ENCODE data around the gene SMARCA1. TPM values are rescaled to one million over a fixed set of nuclear protein-coding genes. Genes with fewer than 3 reads are reported as not detected.
A peak's percentile ranks its signal among the peaks of the same experiment; 100 is the strongest.
"Not testable (repeated sequence)": the region's sequence is repeated elsewhere in the genome, so short reads cannot be mapped to it uniquely, and the experiment has no call there.

Gene SMARCA1
- total and polyA plus RNA-seq, 2 donors (not counting 1 experiment from before 2014, with no cell fraction given) = 53.3 to 74.5 TPM

- no peaks in the 10 kb centered on the region for H3K36me3 ChIP-seq (ENCODE audit: control insufficient read depth, insufficient read depth, low read length)
- H2AFZ ChIP-seq (ENCODE audit: low read length) = no peak overlapping the region
- no peak overlapping the region for H3K4me3 ChIP-seq (replicated peaks in 1 of 4; ENCODE audit: control extremely low read depth in 1 of 4, insufficient read depth in 1 of 4, low read depth in 3 of 4, low read length in 4 of 4)
- H3K27me3 ChIP-seq (ENCODE audit: control insufficient read depth, insufficient read depth, low read length) = no peaks in the 10 kb centered on the region
- no peak overlapping the region for H3K9ac ChIP-seq (ENCODE audit: insufficient read depth, low read length)
- H3K9me3 ChIP-seq (ENCODE audit: control insufficient read depth, insufficient read depth, low read depth, low read length) = no peaks in the 10 kb centered on the region
- DNase-seq (ENCODE audit: low read depth in 2 of 2) = peak; percentile 12 to 77
- H3K79me2 ChIP-seq (ENCODE audit: control insufficient read depth, insufficient read depth, low read length) = no peaks in the 10 kb centered on the region
- no peaks in the 10 kb centered on the region for H3K4me1 ChIP-seq (ENCODE audit: control insufficient read depth, extremely low read depth, insufficient read depth, low read length)
- H3K27ac ChIP-seq (ENCODE audit: insufficient read depth, low read length) = no peak overlapping the region
- TF ChIP-seq EZH2 (IDR thresholded peaks at IDR 0.05; ENCODE audit: low read length, missing control alignments) (no peak), CTCF (conservative IDR thresholded peaks at IDR 0.05 in 1 of 2, IDR thresholded peaks at IDR 0.05 in 1 of 2; ENCODE audit: low read depth in 1 of 2, low read length in 2 of 2) (no peak)
- H4K20me1 ChIP-seq (ENCODE audit: control insufficient read depth, extremely low read depth, insufficient read depth, low read length) = no peaks in the 10 kb centered on the region
- H3K4me2 ChIP-seq (ENCODE audit: extremely low read depth, insufficient read depth, low read length) = no peak overlapping the region
Measured at GRCh38 chrX:129566073-129566472, 42.8 kb upstream of the SMARCA1 start.

- Histone ChIP-seq H3K36me3 (ENCODE audit: control insufficient read depth, insufficient read depth, low read length) (no peaks in the 10 kb centered on the region), H3K9me3 (ENCODE audit: control insufficient read depth, insufficient read depth, low read depth, low read length) (no peaks in the 10 kb centered on the region), H3K4me1 (ENCODE audit: control insufficient read depth, extremely low read depth, insufficient read depth, low read length) (no peaks in the 10 kb centered on the region), H3K4me3 (replicated peaks in 1 of 4; ENCODE audit: control extremely low read depth in 1 of 4, insufficient read depth in 1 of 4, low read depth in 3 of 4, low read length in 4 of 4) (no peak overlapping the region), H3K4me2 (ENCODE audit: extremely low read depth, insufficient read depth, low read length) (peak overlapping the region; percentile 1), H2AFZ (ENCODE audit: low read length) (no peak overlapping the region), H3K27me3 (ENCODE audit: control insufficient read depth, insufficient read depth, low read length) (no peaks in the 10 kb centered on the region), H3K79me2 (ENCODE audit: control insufficient read depth, insufficient read depth, low read length) (no peaks in the 10 kb centered on the region), H4K20me1 (ENCODE audit: control insufficient read depth, extremely low read depth, insufficient read depth, low read length) (no peaks in the 10 kb centered on the region), H3K9ac (ENCODE audit: insufficient read depth, low read length) (no peak overlapping the region), H3K27ac (ENCODE audit: insufficient read depth, low read length) (no peak overlapping the region)
- DNase-seq (ENCODE audit: low read depth in 2 of 2) = peak; percentile 19 to 53
- TF ChIP-seq EZH2 (IDR thresholded peaks at IDR 0.05; ENCODE audit: low read length, missing control alignments) = no peak
- TF ChIP-seq CTCF (conservative IDR thresholded peaks at IDR 0.05 in 1 of 2, IDR thresholded peaks at IDR 0.05 in 1 of 2; ENCODE audit: low read depth in 1 of 2, low read length in 2 of 2) = no peak
Measured at GRCh38 chrX:129565046-129565650, 41.9 kb upstream of the SMARCA1 start.

- not testable (repeated sequence) for H3K9ac ChIP-seq (ENCODE audit: insufficient read depth, low read length); H3K4me1 ChIP-seq (ENCODE audit: control insufficient read depth, extremely low read depth, insufficient read depth, low read length); H3K4me3 ChIP-seq (replicated peaks in 1 of 4; ENCODE audit: control extremely low read depth in 1 of 4, insufficient read depth in 1 of 4, low read depth in 3 of 4, low read length in 4 of 4); H3K9me3 ChIP-seq (ENCODE audit: control insufficient read depth, insufficient read depth, low read depth, low read length); H3K4me2 ChIP-seq (ENCODE audit: extremely low read depth, insufficient read depth, low read length); DNase-seq (ENCODE audit: low read depth in 2 of 2); H3K27me3 ChIP-seq (ENCODE audit: control insufficient read depth, insufficient read depth, low read length); H2AFZ ChIP-seq (ENCODE audit: low read length); H4K20me1 ChIP-seq (ENCODE audit: control insufficient read depth, extremely low read depth, insufficient read depth, low read length); H3K27ac ChIP-seq (ENCODE audit: insufficient read depth, low read length); H3K79me2 ChIP-seq (ENCODE audit: control insufficient read depth, insufficient read depth, low read length); H3K36me3 ChIP-seq (ENCODE audit: control insufficient read depth, insufficient read depth, low read length)
Measured at GRCh38 chrX:129564345-129564744, 41.1 kb upstream of the SMARCA1 start.

Data from fibroblast of lung (primary cell).